NK-92 treated with Interleukin-12 subunit alpha and Interleukin-12 subunit beta, amount 100 ng/mL, for 24 hours (cell line): Measurements from ENCODE around the gene NAA60.

ENCODE experiments used
- DNase-seq: peaks from one replicate; lab custom pipeline; 2025; lab: John Stamatoyannopoulos, UW

The NAA60 gene

DNA sequence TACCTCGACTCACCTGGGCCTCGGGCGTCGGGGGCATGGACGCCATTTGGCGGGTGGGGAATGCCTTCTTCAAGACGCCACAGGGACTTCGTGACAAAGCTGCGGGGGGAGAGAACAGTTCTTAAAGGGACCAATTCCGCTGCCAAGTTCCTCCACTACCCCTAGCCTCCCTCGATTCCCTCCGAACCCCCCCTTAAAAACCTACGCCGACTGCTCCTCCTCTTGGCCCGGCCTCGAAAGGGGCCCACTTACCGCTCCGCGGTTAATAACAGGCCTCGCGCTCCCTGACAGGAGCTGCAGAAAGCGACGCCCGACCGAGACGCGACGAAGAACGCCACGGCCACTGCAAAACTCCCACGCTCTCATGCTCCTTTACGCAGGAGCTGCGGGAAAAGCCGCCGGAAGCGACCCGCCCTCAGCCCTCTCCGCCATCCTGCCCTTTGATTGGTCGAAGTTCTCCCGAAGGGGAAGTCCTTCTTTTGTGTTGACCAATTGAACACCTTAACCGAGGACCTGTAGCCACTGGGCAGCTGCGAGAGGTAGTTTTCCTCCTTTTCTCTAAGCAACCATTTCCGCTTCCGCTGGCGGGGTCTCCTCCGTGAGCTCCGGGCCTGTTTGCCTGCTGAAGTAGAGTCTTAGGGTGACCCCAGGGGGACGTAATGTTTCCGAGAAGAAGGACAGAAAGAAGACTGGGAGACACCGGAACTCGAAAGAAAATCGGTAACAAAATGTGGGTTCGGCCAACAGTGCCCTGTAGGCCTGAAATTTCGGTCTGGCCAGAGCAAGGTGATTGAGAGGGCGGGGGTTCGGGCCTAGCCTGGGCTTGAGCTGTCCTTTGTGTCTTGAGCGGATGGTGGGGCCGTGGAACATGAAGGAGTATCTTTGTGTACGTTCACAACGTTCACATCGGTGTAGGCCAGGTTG is at the start of gene NAA60, which contains the start of gene ZNF597:
Gene NAA60 (plus strand): TSS at position 573 of the 924 bp plus-strand sequence. CDS start 32,548 bp downstream, outside the sequence.
Gene ZNF597 (minus strand): TSS at position 397 of the 924 bp plus-strand sequence. CDS start 351 bp downstream, at position 46.
- peak; percentile 73 for DNase-seq

DNA sequence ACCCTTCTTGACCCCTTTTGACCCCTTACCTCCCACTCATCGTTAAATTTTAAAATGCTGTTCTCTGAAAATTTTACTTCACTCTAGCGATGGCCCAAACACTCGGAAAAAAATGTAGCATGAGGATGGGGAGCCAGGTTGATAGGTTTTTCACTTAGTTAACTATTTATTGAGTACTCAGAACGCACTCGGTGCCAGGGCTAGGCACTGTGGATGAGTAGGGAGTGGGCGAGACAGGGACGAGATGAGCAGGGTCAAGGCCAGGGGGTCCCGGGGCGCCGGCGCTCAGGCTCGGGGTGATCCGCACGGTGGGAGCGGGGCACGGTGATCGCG is 43.1 kb upstream of the NAA60 start:
- DNase-seq, result no peak

GRCh38 chr16:3400779-3401688 is 42.4 kb upstream of the NAA60 start, which contains the start of the genes ZNF174 and ZSCAN32:
Gene ZNF174, plus strand, starts transcription at chr16:3401215. Its CDS starts 790 bp downstream, at chr16:3402005.
Gene ZSCAN32, minus strand, starts transcription at chr16:3401004. Its CDS starts 3,447 bp downstream, at chr16:3397557.
- DNase-seq, result peak; percentile 99

DNA sequence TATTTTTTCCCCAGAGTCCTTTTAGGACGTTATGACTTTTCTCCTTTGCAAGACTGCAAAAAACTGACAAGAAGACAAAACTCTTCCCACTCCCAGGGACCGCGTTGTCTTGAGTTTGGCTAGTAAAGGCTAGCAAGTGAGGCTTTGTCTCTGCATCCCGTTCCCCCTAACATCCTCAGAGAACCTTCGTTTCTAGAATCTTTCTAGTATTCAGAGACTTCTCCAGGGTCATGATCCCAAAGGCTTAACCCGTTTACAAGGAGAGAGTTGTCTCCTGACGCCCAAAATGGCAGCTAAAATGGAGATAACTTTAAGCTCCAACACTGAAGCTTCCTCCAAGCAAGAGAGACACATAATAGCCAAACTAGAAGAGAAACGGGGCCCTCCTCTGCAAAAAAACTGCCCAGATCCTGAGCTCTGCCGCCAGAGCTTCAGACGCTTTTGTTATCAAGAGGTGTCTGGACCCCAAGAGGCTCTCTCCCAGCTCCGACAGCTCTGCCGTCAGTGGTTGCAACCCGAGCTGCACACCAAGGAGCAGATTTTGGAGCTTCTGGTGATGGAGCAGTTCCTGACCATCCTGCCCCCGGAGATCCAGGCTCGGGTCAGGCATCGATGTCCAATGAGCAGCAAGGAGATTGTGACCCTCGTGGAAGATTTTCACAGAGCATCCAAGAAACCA is 41.6 kb upstream of the NAA60 start:
- no peak for DNase-seq

GRCh38 chr16:3408561-3409197 is 34.8 kb upstream of the NAA60 start:
- no peak for DNase-seq

DNA sequence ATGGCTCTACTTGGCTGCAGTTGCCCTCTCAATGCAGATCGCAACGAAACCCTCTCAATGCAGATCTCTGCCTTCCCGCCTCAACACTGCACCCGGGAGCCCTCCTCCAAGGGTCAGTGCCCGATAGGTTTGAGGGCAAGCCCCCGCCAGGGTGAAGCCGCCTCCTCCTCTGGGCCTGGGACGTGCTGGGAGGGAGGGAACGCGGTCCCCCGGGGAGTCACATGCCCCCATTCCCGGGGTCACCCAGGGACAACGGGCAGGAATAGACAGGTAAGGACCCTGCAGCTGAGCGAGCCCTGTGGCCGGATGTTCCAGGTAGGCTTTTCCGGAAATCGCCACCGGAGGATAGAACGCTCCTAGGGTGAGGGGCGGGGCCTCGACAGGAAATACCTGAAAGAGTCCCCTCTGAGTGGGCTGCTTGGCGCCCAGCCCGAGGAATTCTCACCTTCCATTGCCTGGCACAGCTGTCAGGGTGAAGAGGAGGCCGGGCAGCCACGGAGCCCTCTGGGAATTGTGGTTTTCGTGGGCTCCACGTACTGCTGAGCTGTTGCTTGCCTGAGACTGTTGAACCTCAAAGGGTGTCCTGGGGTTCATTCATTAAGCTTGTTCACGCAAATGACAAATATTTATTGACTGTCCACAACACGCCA is 29.6 kb upstream of the NAA60 start:
- no peak for DNase-seq

DNA sequence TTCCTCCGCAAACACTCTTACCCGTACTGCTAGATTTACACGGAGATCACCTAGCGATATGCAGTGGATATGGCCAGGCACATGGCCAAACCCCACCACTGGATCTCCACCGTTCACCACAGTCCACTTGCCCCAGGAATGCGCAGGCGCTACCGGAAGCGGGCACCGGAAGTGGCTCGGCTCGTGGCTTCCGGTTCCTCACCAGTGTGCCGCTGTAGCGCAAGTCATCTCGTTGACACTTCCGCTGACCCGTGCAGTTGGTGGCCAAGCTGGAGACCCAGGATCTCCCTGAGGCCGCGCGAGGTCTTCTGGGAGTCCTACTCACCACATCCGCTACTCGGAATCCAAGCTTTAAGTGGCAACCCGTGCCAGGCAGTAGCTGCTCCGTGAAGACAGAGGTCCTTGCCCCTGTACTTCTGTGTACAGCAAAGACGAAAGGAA is 11.7 kb upstream of the NAA60 start:
- no peak for DNase-seq

DNA sequence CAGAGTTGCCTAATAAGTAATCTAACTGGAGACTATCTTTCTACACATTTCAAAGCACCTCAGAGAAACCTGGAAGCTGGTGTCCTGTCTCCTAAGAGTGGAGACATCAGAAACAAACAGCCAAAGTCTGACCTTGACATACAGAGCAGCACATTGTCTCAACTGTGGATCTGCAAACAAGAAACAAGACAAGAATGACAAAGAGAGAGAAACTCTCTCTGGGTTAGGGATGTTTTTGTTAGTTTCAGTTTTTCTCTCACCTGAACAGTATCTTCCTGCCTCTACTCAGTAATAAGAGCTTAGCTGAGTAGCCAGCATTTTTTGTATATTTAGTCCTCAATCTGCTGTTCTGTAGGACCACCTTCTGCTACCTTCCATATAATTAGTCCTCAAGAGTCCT is 9.1 kb upstream of the NAA60 start:
- DNase-seq, result no peak

DNA sequence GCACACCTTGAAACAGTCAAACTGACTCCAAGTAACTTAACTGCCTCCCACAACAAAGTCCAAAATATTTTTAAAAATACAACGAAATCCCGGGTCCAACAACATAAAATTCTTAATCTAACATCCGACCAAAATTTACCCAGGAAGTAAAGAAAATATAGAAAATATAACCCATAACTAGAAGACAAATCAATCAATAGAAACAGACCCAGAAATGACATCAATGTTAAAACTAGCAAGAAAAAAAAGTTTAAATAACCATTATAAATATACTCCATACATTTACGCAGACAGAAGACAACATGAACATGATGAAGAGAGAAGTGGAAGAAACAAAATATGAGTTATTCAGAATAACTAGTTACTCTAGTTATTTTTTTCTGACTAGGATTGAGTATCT is 3.8 kb upstream of the NAA60 start:
- no peak for DNase-seq

GRCh38 chr16:3444032-3444388 is 530 bp downstream of the NAA60 start:
- DNase-seq, result no peak

DNA sequence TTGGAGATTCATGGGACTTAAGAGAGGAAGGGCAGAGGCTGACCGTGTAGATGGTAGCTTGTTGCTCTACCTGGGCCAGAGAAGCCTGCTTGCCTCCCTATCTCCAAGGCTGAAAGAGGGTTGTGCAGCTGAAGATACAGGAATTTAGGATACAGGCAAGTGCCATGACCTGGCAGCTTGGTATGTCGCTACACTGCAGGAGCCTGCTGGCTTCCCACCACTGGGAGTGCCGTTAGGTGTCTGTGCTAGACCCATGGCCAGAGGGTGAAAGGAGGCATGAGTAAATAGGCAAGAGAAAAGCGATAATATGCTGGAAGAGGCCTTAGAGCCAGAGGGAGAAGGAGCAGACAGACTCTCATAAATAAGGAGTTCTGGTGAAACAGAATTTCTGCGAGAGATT is 10.6 kb downstream of the NAA60 start:
- DNase-seq, result no peak

DNA sequence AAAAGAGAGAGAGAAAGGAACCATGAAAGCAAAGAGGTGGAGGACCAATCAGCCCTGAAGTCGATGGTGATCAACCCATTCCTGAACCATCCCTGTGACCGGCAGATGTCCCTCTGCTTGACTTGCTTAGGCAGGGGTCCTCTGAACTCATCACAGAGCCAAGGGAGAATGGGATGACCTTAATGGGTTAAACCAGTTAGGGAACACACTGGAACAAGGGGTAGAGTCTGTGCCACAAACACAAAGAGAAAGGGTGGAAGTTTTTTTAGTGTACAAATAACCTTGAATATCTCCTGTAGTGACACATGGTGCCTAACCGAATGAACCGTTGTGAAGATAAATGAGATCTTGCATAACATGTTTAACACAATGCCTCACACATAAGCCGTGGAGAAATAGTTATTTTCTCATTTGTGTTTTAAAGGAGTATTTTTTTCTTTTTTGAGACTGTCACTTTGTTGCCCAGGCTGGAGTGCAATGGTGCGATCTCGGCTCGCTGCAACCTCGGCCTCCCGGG is 11.2 kb downstream of the NAA60 start:
- no peak for DNase-seq

DNA sequence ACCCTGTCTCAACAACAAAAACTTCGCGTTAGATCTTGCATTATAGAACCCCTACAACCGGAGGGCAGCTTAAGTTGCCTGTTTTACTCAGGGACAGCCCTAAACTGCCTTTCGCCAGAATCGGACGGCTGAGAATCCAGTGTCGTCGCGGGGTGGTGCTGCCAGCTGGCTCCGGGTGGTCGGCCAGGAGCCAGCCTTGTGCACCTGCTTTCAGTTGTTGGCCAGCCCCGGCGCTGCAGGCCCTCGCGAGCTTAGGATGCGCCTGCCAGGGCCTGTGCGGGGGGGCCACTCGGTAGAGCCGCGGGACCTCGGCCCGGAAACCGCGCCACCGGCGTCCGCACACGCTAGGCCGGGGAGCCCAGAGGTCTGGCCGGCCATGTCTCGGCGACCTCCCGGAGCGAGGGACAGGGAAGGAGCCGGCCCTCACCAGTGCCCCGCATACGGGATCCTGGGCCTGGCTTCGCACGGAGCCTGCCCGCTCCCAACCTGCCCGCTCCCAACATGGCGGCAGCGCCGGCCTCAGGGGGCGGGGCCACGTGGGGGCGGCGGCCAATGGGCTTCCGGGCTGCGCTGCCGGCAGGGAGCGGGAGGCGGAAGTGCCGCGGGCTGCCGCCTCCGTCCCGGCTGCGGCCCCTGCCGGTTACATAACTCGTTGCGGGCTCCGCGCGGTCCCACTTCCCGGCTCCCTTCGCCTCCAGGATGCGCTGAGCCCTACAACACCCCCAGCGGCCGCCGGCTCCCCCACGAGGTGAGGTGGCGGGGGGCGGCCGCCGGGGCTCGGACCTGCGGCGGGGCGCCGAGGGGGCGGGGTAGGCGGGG is 14.2 kb downstream of the NAA60 start:
- peak; percentile 81 for DNase-seq

GRCh38 chr16:3458278-3458851 is 14.9 kb downstream of the NAA60 start:
- no peak for DNase-seq

DNA sequence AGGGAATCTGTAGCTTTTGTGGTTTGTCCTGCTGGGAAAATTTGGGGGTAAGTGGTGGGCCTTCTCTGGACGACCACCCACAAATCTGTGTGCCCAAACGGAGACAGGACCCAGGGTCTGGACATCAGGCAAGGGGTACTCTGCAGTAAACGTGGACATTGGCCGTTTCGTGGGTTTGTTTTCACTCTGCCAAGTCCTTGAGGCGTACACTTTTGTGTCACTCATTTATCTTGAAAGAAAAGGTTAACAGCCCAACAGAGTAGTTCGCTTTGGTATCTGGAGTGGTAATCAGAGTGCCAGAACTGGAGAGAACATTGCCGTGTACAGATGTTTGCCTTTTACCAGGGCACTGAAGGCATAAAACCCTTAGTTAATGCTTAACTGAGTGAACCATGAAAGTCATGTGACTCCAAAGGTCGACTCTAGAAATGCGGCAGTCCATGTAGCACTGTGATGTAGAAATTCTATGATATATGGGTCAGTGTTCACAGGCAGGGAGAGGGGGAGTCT is 15.4 kb downstream of the NAA60 start:
- DNase-seq, result no peak

DNA sequence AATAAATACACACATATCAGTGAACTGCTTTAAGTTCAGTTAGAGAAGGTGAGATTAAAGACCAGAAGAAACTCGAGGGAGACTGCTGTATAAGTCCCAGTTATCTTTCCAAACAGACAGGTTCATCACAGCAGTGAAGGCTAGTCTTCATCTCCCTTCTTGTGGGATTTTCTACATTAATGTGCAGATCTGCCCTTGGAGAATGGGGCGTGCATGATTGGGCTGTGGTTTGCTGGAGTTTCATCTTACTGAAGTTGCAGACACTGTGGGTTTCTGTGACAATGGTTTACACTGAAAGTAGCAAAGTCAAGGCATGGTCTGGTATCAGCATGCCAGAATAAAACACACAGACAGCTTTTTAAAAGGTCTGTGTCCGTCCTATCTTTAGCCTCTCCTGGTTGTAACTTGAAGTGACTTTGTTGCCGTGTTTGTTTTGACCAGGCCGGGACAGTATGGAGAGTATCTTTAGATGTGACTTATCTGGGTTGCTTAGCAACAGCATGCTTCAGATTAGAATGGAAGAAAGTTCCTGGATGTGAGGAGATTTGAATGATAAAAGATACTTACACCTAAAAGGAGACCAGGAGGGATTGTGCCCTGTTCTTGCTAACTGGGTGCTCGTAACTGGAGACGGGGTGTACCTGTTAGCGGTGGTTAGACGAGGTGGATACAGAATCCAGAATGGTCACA is 16.1 kb downstream of the NAA60 start:
- no peak for DNase-seq

DNA sequence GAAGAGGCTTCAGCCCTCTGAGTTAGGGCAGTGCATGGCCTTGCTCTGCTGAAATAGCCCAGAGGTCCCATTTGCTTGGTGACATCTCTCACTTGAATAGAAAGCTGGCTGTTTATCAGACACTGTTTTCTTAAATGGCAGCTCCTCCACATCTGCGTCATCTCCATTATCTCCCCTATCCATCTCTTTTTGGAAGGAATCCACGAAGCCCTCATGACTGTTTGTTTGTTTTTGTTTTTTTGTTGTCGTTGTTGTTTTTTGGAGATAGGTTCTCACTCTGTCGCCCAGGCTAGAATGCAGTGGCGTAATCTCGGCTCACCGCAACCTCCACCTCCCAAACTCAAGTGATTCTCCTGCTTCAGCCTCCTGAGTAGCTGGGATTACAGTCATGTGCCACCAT is 16.6 kb downstream of the NAA60 start:
- DNase-seq, result no peak

- DNase-seq, result no peak
Observed at GRCh38 chr16:3460585-3460984, 17.1 kb downstream of the NAA60 start.

- peak; percentile 30 for DNase-seq
Observed at GRCh38 chr16:3461151-3461550, 17.7 kb downstream of the NAA60 start.
